K562 (cell line): ENCODE measurements around the gene MAP4K1. TPM values are rescaled to one million over a fixed set of nuclear protein-coding genes. Genes with fewer than 3 reads are reported as not detected.

Source experiments
- CCNT2 ChIP-seq: IDR thresholded peaks from 2 replicates; pipeline ENCODE4 v1.6.1; 2011; ENCODE audit warnings: borderline replicate concordance, low read depth, mild to moderate bottlenecking, moderate library complexity, mixed read lengths, low read length; ENCODE audit not compliant: insufficient read length; ENCODE audit errors: extremely low read depth
- DIDO1 ChIP-seq: fragments of 450-650 bp; IDR thresholded peaks from 2 replicates; pipeline ENCODE4 v1.6.1; 2016; ENCODE audit warnings: low read depth, missing biosample characterization, missing genetic modification characterization
- EP300 ChIP-seq: IDR thresholded peaks from 2 replicates; pipeline ENCODE4 v1.6.1; 2012; ENCODE audit warnings: low read length, improper control_type of control experiment
- ESRRA ChIP-seq: fragments of 450-650 bp; IDR thresholded peaks from 2 replicates; pipeline ENCODE4 v1.6.1; 2014; ENCODE audit warnings: low read depth, mild to moderate bottlenecking, moderate library complexity, borderline replicate concordance
- HDAC2 ChIP-seq: fragments of 450-650 bp; IDR thresholded peaks from 2 replicates; pipeline ENCODE4 v1.6.1; 2016; ENCODE audit warnings: mild to moderate bottlenecking
- LARP7 ChIP-seq: fragments of 450-650 bp; IDR thresholded peaks from 2 replicates; pipeline ENCODE4 v1.6.1; 2016
- MYNN ChIP-seq, 2 experiments: sonication (generic); formaldehyde crosslinking in 1 of 2; IDR thresholded peaks; 2 replicates each; pipeline versions ENCODE4 v1.5.0 to v1.6.1; 2016 to 2020; ENCODE audit warnings: antibody characterized with exemption in 1 of 2, missing genetic modification reagents in 1 of 2
- PCBP2 ChIP-seq: fragments of 200-400 bp; formaldehyde crosslinking; IDR thresholded peaks from 2 replicates; pipeline ENCODE4 v1.6.1; 2018; ENCODE audit warnings: low read length, low read depth, mild to moderate bottlenecking, moderate library complexity; ENCODE audit not compliant: poor library complexity, severe bottlenecking
- SETDB1 ChIP-seq: IDR thresholded peaks from one replicate; pipeline ENCODE4 v1.6.1; 2012; ENCODE audit warnings: low read length, control low read depth, inconsistent platforms
- SP1 ChIP-seq: sonication (generic); formaldehyde crosslinking; IDR thresholded peaks from 2 replicates; pipeline ENCODE4 v1.8.1; 2022; ENCODE audit warnings: mild to moderate bottlenecking, missing genetic modification reagents
- ZBED1 ChIP-seq: IDR thresholded peaks from 2 replicates; pipeline ENCODE4 v1.6.1; 2014
- ZBTB17 ChIP-seq: fragments of 450-650 bp; formaldehyde crosslinking; IDR thresholded peaks from 2 replicates; pipeline ENCODE4 v1.4.0; 2020; ENCODE audit warnings: mild to moderate bottlenecking
- ZFX ChIP-seq: sonication (generic); formaldehyde crosslinking; IDR thresholded peaks from 2 replicates; pipeline ENCODE4 v1.8.0; 2022; ENCODE audit warnings: mild to moderate bottlenecking, missing genetic modification reagents, moderate library complexity
- ZNF408 ChIP-seq: fragments of 250-450 bp; sonication (Bioruptor Pico); IDR thresholded peaks from 2 replicates; pipeline ENCODE4 v1.4.0; 2020; ENCODE audit warnings: low read depth, mild to moderate bottlenecking, moderate library complexity
- ZNF584 ChIP-seq: fragments of 200-800 bp; sonication (Bioruptor generic); IDR thresholded peaks from 2 replicates; pipeline ENCODE4 v1.6.1; 2016; ENCODE audit warnings: low read depth, mild to moderate bottlenecking, missing genetic modification characterization, missing compliant biosample characterization
- polyA plus RNA-seq, 8 experiments: library from polyadenylated mRNA; depleted of rRNA in 4 of 8; stranded (reverse) in 5 of 8; unstranded in 3 of 8; fragments of >200 nt; fragmentation: Nextera tagmentation in 2 of 8; fragmentation: Illumina TruSeq in 1 of 8; extraction: Ambion mirVana in 2 of 8; extraction: Trizol in 1 of 8; gene quantifications; 2 replicates each; pipeline versions ENCODE4 v1.2.1 to v1.2.3, GENCODE V29; 2011 to 2014; ENCODE audit warnings: inconsistent platforms in 1 of 8, missing spikeins in 1 of 8
- total RNA-seq, 7 experiments: library from RNA; depleted of rRNA in 6 of 7; stranded (reverse); fragments of >200 nt in 6 of 7; fragmentation: Illumina TruSeq in 2 of 7; extraction: Trizol in 2 of 7; gene quantifications; 2 replicates each; pipeline versions ENCODE4 v1.2.1 to v1.2.3, GENCODE V29; 2011 to 2021; ENCODE audit warnings: low replicate concordance in 1 of 7
- TF ChIP-seq, protein P1 (sequence below): fragments of 450-650 bp; formaldehyde crosslinking; IDR thresholded peaks from 2 replicates; pipeline ENCODE4 v1.4.0; 2020; ENCODE audit warnings: mild to moderate bottlenecking, moderate library complexity
- TF ChIP-seq, protein P2 (sequence below): fragments of 200-600 bp; sonication (generic); IDR thresholded peaks from one replicate; pipeline ENCODE4 v1.6.1; 2012; ENCODE audit warnings: mild to moderate bottlenecking, low read depth, low read length, inconsistent platforms

The MAP4K1 gene
- total and polyA plus RNA-seq, 9 of the 15 experiments (the other 6 are each of a cell fraction or from before 2014, with no cell fraction given): 0.14 to 3.2 (median 0.73) TPM; not detected in 1

- TF ChIP-seq, protein P1, sequence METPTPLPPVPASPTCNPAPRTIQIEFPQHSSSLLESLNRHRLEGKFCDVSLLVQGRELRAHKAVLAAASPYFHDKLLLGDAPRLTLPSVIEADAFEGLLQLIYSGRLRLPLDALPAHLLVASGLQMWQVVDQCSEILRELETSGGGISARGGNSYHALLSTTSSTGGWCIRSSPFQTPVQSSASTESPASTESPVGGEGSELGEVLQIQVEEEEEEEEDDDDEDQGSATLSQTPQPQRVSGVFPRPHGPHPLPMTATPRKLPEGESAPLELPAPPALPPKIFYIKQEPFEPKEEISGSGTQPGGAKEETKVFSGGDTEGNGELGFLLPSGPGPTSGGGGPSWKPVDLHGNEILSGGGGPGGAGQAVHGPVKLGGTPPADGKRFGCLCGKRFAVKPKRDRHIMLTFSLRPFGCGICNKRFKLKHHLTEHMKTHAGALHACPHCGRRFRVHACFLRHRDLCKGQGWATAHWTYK (CRISPR knock-in tag): no peak
- peak; percentile 35; the same call in 1 of the 2 replicates for TF ChIP-seq MYNN (IDR thresholded peaks at IDR 0.05)
- TF ChIP-seq MYNN (CRISPR knock-in tag; IDR thresholded peaks at IDR 0.05): no peak
- no peak for TF ChIP-seq DIDO1
- no peak for TF ChIP-seq ZNF584 (CRISPR knock-in tag)
- TF ChIP-seq ZBTB17 (CRISPR knock-in tag): no peak
- TF ChIP-seq PCBP2: no peak
- no peak for TF ChIP-seq SETDB1
- TF ChIP-seq HDAC2: peak; percentile 91
- TF ChIP-seq LARP7: no peak
- TF ChIP-seq, protein P2, sequence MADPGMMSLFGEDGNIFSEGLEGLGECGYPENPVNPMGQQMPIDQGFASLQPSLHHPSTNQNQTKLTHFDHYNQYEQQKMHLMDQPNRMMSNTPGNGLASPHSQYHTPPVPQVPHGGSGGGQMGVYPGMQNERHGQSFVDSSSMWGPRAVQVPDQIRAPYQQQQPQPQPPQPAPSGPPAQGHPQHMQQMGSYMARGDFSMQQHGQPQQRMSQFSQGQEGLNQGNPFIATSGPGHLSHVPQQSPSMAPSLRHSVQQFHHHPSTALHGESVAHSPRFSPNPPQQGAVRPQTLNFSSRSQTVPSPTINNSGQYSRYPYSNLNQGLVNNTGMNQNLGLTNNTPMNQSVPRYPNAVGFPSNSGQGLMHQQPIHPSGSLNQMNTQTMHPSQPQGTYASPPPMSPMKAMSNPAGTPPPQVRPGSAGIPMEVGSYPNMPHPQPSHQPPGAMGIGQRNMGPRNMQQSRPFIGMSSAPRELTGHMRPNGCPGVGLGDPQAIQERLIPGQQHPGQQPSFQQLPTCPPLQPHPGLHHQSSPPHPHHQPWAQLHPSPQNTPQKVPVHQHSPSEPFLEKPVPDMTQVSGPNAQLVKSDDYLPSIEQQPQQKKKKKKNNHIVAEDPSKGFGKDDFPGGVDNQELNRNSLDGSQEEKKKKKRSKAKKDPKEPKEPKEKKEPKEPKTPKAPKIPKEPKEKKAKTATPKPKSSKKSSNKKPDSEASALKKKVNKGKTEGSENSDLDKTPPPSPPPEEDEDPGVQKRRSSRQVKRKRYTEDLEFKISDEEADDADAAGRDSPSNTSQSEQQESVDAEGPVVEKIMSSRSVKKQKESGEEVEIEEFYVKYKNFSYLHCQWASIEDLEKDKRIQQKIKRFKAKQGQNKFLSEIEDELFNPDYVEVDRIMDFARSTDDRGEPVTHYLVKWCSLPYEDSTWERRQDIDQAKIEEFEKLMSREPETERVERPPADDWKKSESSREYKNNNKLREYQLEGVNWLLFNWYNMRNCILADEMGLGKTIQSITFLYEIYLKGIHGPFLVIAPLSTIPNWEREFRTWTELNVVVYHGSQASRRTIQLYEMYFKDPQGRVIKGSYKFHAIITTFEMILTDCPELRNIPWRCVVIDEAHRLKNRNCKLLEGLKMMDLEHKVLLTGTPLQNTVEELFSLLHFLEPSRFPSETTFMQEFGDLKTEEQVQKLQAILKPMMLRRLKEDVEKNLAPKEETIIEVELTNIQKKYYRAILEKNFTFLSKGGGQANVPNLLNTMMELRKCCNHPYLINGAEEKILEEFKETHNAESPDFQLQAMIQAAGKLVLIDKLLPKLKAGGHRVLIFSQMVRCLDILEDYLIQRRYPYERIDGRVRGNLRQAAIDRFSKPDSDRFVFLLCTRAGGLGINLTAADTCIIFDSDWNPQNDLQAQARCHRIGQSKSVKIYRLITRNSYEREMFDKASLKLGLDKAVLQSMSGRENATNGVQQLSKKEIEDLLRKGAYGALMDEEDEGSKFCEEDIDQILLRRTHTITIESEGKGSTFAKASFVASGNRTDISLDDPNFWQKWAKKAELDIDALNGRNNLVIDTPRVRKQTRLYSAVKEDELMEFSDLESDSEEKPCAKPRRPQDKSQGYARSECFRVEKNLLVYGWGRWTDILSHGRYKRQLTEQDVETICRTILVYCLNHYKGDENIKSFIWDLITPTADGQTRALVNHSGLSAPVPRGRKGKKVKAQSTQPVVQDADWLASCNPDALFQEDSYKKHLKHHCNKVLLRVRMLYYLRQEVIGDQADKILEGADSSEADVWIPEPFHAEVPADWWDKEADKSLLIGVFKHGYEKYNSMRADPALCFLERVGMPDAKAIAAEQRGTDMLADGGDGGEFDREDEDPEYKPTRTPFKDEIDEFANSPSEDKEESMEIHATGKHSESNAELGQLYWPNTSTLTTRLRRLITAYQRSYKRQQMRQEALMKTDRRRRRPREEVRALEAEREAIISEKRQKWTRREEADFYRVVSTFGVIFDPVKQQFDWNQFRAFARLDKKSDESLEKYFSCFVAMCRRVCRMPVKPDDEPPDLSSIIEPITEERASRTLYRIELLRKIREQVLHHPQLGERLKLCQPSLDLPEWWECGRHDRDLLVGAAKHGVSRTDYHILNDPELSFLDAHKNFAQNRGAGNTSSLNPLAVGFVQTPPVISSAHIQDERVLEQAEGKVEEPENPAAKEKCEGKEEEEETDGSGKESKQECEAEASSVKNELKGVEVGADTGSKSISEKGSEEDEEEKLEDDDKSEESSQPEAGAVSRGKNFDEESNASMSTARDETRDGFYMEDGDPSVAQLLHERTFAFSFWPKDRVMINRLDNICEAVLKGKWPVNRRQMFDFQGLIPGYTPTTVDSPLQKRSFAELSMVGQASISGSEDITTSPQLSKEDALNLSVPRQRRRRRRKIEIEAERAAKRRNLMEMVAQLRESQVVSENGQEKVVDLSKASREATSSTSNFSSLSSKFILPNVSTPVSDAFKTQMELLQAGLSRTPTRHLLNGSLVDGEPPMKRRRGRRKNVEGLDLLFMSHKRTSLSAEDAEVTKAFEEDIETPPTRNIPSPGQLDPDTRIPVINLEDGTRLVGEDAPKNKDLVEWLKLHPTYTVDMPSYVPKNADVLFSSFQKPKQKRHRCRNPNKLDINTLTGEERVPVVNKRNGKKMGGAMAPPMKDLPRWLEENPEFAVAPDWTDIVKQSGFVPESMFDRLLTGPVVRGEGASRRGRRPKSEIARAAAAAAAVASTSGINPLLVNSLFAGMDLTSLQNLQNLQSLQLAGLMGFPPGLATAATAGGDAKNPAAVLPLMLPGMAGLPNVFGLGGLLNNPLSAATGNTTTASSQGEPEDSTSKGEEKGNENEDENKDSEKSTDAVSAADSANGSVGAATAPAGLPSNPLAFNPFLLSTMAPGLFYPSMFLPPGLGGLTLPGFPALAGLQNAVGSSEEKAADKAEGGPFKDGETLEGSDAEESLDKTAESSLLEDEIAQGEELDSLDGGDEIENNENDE: no peak
- TF ChIP-seq ZFX (CRISPR knock-in tag): peak; percentile 59
- TF ChIP-seq CCNT2: no peak
- TF ChIP-seq EP300: peak; percentile 73
- TF ChIP-seq ZNF408 (CRISPR knock-in tag): no peak
- TF ChIP-seq SP1: 0 out of 2 replicates have a peak, but pooled peaks have one; percentile 31
- TF ChIP-seq ESRRA: peak; percentile 94
- no peak for TF ChIP-seq ZBED1
Observed at GRCh38 chr19:38557205-38557799, 60.5 kb downstream of the MAP4K1 start (continued).
